H1 (cell line): ENCODE results near the gene ARAP2. TPM values are rescaled to one million over a fixed set of nuclear protein-coding genes. Genes with fewer than 3 reads are reported as not detected.

Experiments
- CTCF ChIA-PET: fragments of 300-600 bp; sonication (Branson Sonifier 250); formaldehyde crosslinking; loops from one replicate; lab custom pipeline; 2021; ENCODE audit not compliant: partially characterized antibody; lab: Charles Lee
- POLR2A ChIA-PET: fragments of 300-600 bp; sonication (Branson Sonifier 250); formaldehyde crosslinking; loops from one replicate; lab custom pipeline; 2021; ENCODE audit warnings: inconsistent platforms; ENCODE audit not compliant: partially characterized antibody; lab: Charles Lee
- DNase-seq, 2 experiments: peaks; one replicate each; pipeline versions ENCODE4 v3.0.0 to v3.0.0-alpha.2; 2010 to 2022; ENCODE audit warnings: low spot score in 2 of 2, low read depth in 1 of 2, mixed read lengths in 1 of 2
- FAIRE-seq: peaks from 2 replicates; lab custom pipeline; 2011; peaks lifted over from hg19 to GRCh38; lab: Jason Lieb, UNC
- H2AFZ ChIP-seq: 2 replicates; pipeline ENCODE4 v1.8.1; 2012; ENCODE audit warnings: low read length, inconsistent platforms
- H2AK5ac ChIP-seq: 2 replicates; pipeline ENCODE4 v1.6.1; 2013; ENCODE audit warnings: low read depth, low read length
- H2BK120ac ChIP-seq: replicated peaks from 2 replicates; pipeline ENCODE3; 2013; ENCODE audit warnings: low read depth, low read length, inconsistent platforms
- H2BK12ac ChIP-seq: 2 replicates; pipeline ENCODE4 v1.6.1; 2013; ENCODE audit warnings: low read depth, low read length
- H2BK15ac ChIP-seq: 2 replicates; pipeline ENCODE4 v1.6.1; 2013; ENCODE audit warnings: low read length
- H2BK20ac ChIP-seq: 2 replicates; pipeline ENCODE4 v1.6.1; 2013; ENCODE audit warnings: low read length
- H2BK5ac ChIP-seq: 2 replicates; pipeline ENCODE4 v1.6.1; 2013; ENCODE audit warnings: low read depth, low read length
- H3K14ac ChIP-seq: 2 replicates; pipeline ENCODE4 v1.6.1; 2013; ENCODE audit warnings: inconsistent platforms; ENCODE audit not compliant: insufficient read length
- H3K18ac ChIP-seq: 2 replicates; pipeline ENCODE4 v1.6.1; 2013; ENCODE audit warnings: low read length; ENCODE audit errors: extremely low read depth
- H3K23ac ChIP-seq: 2 replicates; pipeline ENCODE4 v1.6.1; 2013; ENCODE audit warnings: inconsistent platforms; ENCODE audit not compliant: insufficient read length
- H3K23me2 ChIP-seq: 2 replicates; pipeline ENCODE4 v1.6.1; 2013; ENCODE audit warnings: low read depth, low read length
- H3K27ac ChIP-seq: 2 replicates; pipeline ENCODE4 v1.6.1; 2011; ENCODE audit warnings: low read depth, low read length, inconsistent platforms
- H3K27me3 ChIP-seq, 4 experiments: replicated peaks in 1 of 4; 1 replicate in 1 of 4; 2 replicates in 3 of 4; pipeline versions ENCODE4 v1.6.1 to v1.8.1; 2011 to 2013; ENCODE audit warnings: low read length in 3 of 4, mild to moderate bottlenecking in 3 of 4, inconsistent platforms in 2 of 4, mixed read lengths in 2 of 4, moderate library complexity in 1 of 4; ENCODE audit not compliant: control insufficient read depth in 3 of 4, insufficient read depth in 3 of 4; ENCODE audit errors: extremely low read depth in 1 of 4
- H3K36me3 ChIP-seq, 4 experiments: 2 replicates each; pipeline versions ENCODE4 v1.6.1 to v1.8.1; 2011 to 2013; ENCODE audit warnings: mild to moderate bottlenecking in 4 of 4, low read length in 3 of 4, moderate library complexity in 2 of 4, control low read depth in 1 of 4, inconsistent platforms in 1 of 4; ENCODE audit not compliant: insufficient read depth in 4 of 4, control insufficient read depth in 2 of 4
- H3K4ac ChIP-seq: replicated peaks from 2 replicates; pipeline ENCODE3; 2013; ENCODE audit warnings: low read length, low read depth, mixed read lengths, inconsistent platforms; ENCODE audit not compliant: insufficient read length
- H3K4me1 ChIP-seq, 4 experiments: replicated peaks in 1 of 4; 1 replicate in 1 of 4; 2 replicates in 3 of 4; pipeline versions ENCODE4 v1.6.1 to v1.8.1; 2011 to 2013; ENCODE audit warnings: low read length in 3 of 4, inconsistent platforms in 2 of 4, mixed read lengths in 1 of 4; ENCODE audit not compliant: insufficient read depth in 4 of 4, control insufficient read depth in 3 of 4
- H3K4me2 ChIP-seq, 2 experiments: 2 replicates each; pipeline versions ENCODE4 v1.6.1 to v1.8.1; 2011 to 2013; ENCODE audit warnings: low read depth in 2 of 2, low read length in 2 of 2, control low read depth in 1 of 2, inconsistent platforms in 1 of 2, mild to moderate bottlenecking in 1 of 2; ENCODE audit not compliant: insufficient read depth in 1 of 2
- H3K4me3 ChIP-seq, 4 experiments: fragments of 200-600, 300-600 bp in 1 of 4; sonication (generic), shearing (Covaris generic), sonication (Bioruptor Twin) in 1 of 4; 2 replicates each; pipeline versions ENCODE4 v1.5.1 to v1.8.1; 2011 to 2016; ENCODE audit warnings: low read length in 4 of 4, low read depth in 3 of 4, control low read depth in 2 of 4, inconsistent platforms in 2 of 4, mild to moderate bottlenecking in 2 of 4, mixed read lengths in 1 of 4, moderate library complexity in 1 of 4; ENCODE audit not compliant: insufficient read depth in 2 of 4; ENCODE audit errors: extremely low read depth in 1 of 4
- H3K56ac ChIP-seq: replicated peaks from 2 replicates; pipeline ENCODE3; 2013; ENCODE audit warnings: low read depth, mild to moderate bottlenecking, mixed read lengths, low read length, inconsistent platforms; ENCODE audit not compliant: insufficient read length
- H3K79me1 ChIP-seq: 2 replicates; pipeline ENCODE4 v1.6.1; 2013; ENCODE audit warnings: low read depth, low read length, control low read depth
- H3K79me2 ChIP-seq, 2 experiments: 2 replicates each; pipeline versions ENCODE4 v1.6.1 to v1.8.1; 2012 to 2013; ENCODE audit warnings: low read length in 2 of 2, mild to moderate bottlenecking in 2 of 2, inconsistent platforms in 1 of 2; ENCODE audit not compliant: insufficient read depth in 2 of 2, control insufficient read depth in 1 of 2
- H3K9ac ChIP-seq, 4 experiments: replicated peaks in 1 of 4; 1 replicate in 1 of 4; 2 replicates in 3 of 4; pipeline versions ENCODE4 v1.6.1 to v1.8.1; 2011 to 2013; ENCODE audit warnings: low read depth in 3 of 4, low read length in 3 of 4, control low read depth in 2 of 4, mild to moderate bottlenecking in 2 of 4, moderate library complexity in 2 of 4, inconsistent platforms in 1 of 4; ENCODE audit errors: extremely low read depth in 1 of 4
- H3K9me3 ChIP-seq, 2 experiments: 2 replicates each; pipeline versions ENCODE4 v1.6.1 to v1.8.1; 2012 to 2013; ENCODE audit warnings: mild to moderate bottlenecking in 2 of 2, moderate library complexity in 2 of 2, control low read depth in 1 of 2, inconsistent platforms in 1 of 2, low read depth in 1 of 2, low read length in 1 of 2, mixed read lengths in 1 of 2; ENCODE audit not compliant: insufficient read depth in 2 of 2
- H4K20me1 ChIP-seq, 2 experiments: replicated peaks in 1 of 2; 2 replicates each; pipeline versions ENCODE3 to v1.8.1; 2011 to 2013; ENCODE audit warnings: inconsistent platforms in 2 of 2, low read length in 2 of 2, mild to moderate bottlenecking in 1 of 2; ENCODE audit not compliant: insufficient read depth in 2 of 2, control insufficient read depth in 1 of 2
- H4K5ac ChIP-seq: 2 replicates; pipeline ENCODE4 v1.6.1; 2013; ENCODE audit warnings: low read length, low read depth, mixed read lengths, inconsistent platforms; ENCODE audit not compliant: insufficient read length
- H4K8ac ChIP-seq: 2 replicates; pipeline ENCODE4 v1.8.0; 2013; ENCODE audit warnings: mild to moderate bottlenecking, moderate library complexity, low read length, inconsistent platforms; ENCODE audit not compliant: insufficient read depth; ENCODE audit errors: extremely low read depth
- H4K91ac ChIP-seq: replicated peaks from 2 replicates; pipeline ENCODE3; 2013; ENCODE audit warnings: low read length, mixed read lengths, inconsistent platforms; ENCODE audit not compliant: insufficient read length
- CHD2 ChIP-seq: IDR thresholded peaks from 2 replicates; pipeline ENCODE4 v1.6.1; 2012; ENCODE audit warnings: low read length, improper control_type of control experiment
- GTF2F1 ChIP-seq: IDR thresholded peaks from 2 replicates; pipeline ENCODE4 v1.6.1; 2012; ENCODE audit warnings: low read depth, low read length, improper control_type of control experiment, borderline replicate concordance
- NANOG ChIP-seq: IDR thresholded peaks from 2 replicates; pipeline ENCODE4 v1.6.1; 2011; ENCODE audit warnings: low read length, low read depth, mild to moderate bottlenecking, inconsistent platforms; ENCODE audit not compliant: insufficient read depth, poor library complexity, severe bottlenecking
- PHF8 ChIP-seq: fragments of 200-600 bp; sonication (generic); conservative IDR thresholded peaks from 2 replicates; pipeline ENCODE4 v1.7.1; 2012; ENCODE audit warnings: low read depth, mild to moderate bottlenecking, inconsistent platforms, low read length, moderate library complexity
- WGBS, 2 experiments: shearing (Covaris generic) in 1 of 2; methylation state at CpG; one replicate each; pipeline versions ENCODE4 v1.1.6 to v1.1.7; 2013 to 2015; ENCODE audit warnings: low lambda C conversion rate in 2 of 2, mixed read lengths in 2 of 2, inconsistent platforms in 1 of 2, low coverage in 1 of 2, missing lambda C conversion rate in 1 of 2; ENCODE audit not compliant: insufficient replicate concordance in 2 of 2, insufficient coverage in 1 of 2, insufficient read length in 1 of 2; ENCODE audit errors: extremely low coverage in 1 of 2, missing lambda C conversion rate in 1 of 2; 5-methylcytosine and 5-hydroxymethylcytosine counted together
- polyA plus RNA-seq, 7 experiments: library from polyadenylated mRNA; depleted of rRNA in 3 of 7; stranded (reverse) in 5 of 7; unstranded in 2 of 7; fragments of >200 nt in 5 of 7; fragments of 200-250 nt in 2 of 7; gene quantifications; 1 replicate in 5 of 7; 2 replicates in 1 of 7; 4 replicates in 1 of 7; pipeline versions ENCODE4 v1.2.1 to v1.2.3, GENCODE V29; 2011 to 2013; ENCODE audit warnings: missing spikeins in 2 of 7, mixed read lengths in 2 of 7
- total RNA-seq: library from RNA; stranded (reverse); fragmentation: NEBNext Ultra II Directional; extraction: Animal tissue kit (Norgen Biotek cat#: 25700); gene quantifications from 2 replicates; pipeline ENCODE4 v1.2.1, GENCODE V29; 2021
- TF ChIP-seq, protein P1 (sequence below), 3 experiments: IDR thresholded peaks; 1 replicate in 2 of 3; 2 replicates in 1 of 3; pipeline versions ENCODE4 v1.5.1 to v1.6.1; 2011; ENCODE audit warnings: low read length in 3 of 3, mild to moderate bottlenecking in 3 of 3, inconsistent platforms in 2 of 3, low read depth in 1 of 3, moderate library complexity in 1 of 3; ENCODE audit not compliant: insufficient read depth in 1 of 3; ENCODE audit errors: control extremely low read depth in 1 of 3

The ARAP2 gene
- total and polyA plus RNA-seq, 2 of the 8 experiments (the other 6 are each of a cell fraction or from before 2014, with no cell fraction given) = 0.15 to 2.3 TPM

GRCh38 chr4:36067116-36067515 lies 177.2 kb downstream of the ARAP2 start:
- no peaks in the 10 kb centered on the region for H3K9me3 ChIP-seq
- H4K5ac ChIP-seq = no peak overlapping the region
- H3K4me2 ChIP-seq = no peak overlapping the region
- no peak overlapping the region for H4K8ac ChIP-seq
- WGBS, 2 experiments = 87% methylated on average over 2 of the region's 2 CpGs; no CpG with 5 or more reads in 1 of the 2 experiments
- no peak overlapping the region for H2BK20ac ChIP-seq
- H4K20me1 ChIP-seq = no peaks in the 10 kb centered on the region
- FAIRE-seq = no peak
- H3K79me2 ChIP-seq = no peaks in the 10 kb centered on the region
- no peak overlapping the region for H3K56ac ChIP-seq
- H3K4ac ChIP-seq = no peak overlapping the region
- no peak overlapping the region for H3K27ac ChIP-seq
- H2BK5ac ChIP-seq = no peak overlapping the region
- H3K23me2 ChIP-seq = no peaks in the 10 kb centered on the region
- no peak overlapping the region for H3K18ac ChIP-seq
- no peak overlapping the region for H2BK120ac ChIP-seq
- H3K14ac ChIP-seq = no peak overlapping the region
- H2AFZ ChIP-seq = no peak overlapping the region
- no peaks in the 10 kb centered on the region for H3K36me3 ChIP-seq
- ChIA-PET POLR2A (no interaction called here), CTCF (no interaction called here)
- no peak overlapping the region for H3K4me3 ChIP-seq
- H2AK5ac ChIP-seq = no peak overlapping the region
- H2BK12ac ChIP-seq = no peak overlapping the region
- TF ChIP-seq CHD2 = no peak
- TF ChIP-seq GTF2F1 = no peak
- no peak for TF ChIP-seq NANOG
- TF ChIP-seq, protein P1, sequence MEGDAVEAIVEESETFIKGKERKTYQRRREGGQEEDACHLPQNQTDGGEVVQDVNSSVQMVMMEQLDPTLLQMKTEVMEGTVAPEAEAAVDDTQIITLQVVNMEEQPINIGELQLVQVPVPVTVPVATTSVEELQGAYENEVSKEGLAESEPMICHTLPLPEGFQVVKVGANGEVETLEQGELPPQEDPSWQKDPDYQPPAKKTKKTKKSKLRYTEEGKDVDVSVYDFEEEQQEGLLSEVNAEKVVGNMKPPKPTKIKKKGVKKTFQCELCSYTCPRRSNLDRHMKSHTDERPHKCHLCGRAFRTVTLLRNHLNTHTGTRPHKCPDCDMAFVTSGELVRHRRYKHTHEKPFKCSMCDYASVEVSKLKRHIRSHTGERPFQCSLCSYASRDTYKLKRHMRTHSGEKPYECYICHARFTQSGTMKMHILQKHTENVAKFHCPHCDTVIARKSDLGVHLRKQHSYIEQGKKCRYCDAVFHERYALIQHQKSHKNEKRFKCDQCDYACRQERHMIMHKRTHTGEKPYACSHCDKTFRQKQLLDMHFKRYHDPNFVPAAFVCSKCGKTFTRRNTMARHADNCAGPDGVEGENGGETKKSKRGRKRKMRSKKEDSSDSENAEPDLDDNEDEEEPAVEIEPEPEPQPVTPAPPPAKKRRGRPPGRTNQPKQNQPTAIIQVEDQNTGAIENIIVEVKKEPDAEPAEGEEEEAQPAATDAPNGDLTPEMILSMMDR (IDR thresholded peaks at IDR 0.05; ENCODE audit: control extremely low read depth in 1 of 3, insufficient read depth in 1 of 3, low read depth in 1 of 3, low read length in 3 of 3) = no peak
- no peak for TF ChIP-seq PHF8
- no peak overlapping the region for H4K91ac ChIP-seq
- no peaks in the 10 kb centered on the region for H3K4me1 ChIP-seq
- H3K23ac ChIP-seq = no peak overlapping the region
- no peaks in the 10 kb centered on the region for H3K79me1 ChIP-seq
- no peak overlapping the region for H2BK15ac ChIP-seq
- no peak for DNase-seq
- H3K27me3 ChIP-seq = no peaks in the 10 kb centered on the region
- no peak overlapping the region for H3K9ac ChIP-seq
